Stimulated activated CD8-positive, alpha-beta memory T cell treated with anti-CD3 and anti-CD28 coated beads, Interleukin-4, amount 100 ng/mL, for 1 hour (primary cell): ENCODE measurements around the gene MAGEB18.

Experiments used
- DNase-seq, 2 donors: peaks; one replicate each; pipeline ENCODE4 v3.0.0-alpha.2; 2020; ENCODE audit warnings: low read depth in 2 of 2, low spot score in 1 of 2

The MAGEB18 gene

DNA sequence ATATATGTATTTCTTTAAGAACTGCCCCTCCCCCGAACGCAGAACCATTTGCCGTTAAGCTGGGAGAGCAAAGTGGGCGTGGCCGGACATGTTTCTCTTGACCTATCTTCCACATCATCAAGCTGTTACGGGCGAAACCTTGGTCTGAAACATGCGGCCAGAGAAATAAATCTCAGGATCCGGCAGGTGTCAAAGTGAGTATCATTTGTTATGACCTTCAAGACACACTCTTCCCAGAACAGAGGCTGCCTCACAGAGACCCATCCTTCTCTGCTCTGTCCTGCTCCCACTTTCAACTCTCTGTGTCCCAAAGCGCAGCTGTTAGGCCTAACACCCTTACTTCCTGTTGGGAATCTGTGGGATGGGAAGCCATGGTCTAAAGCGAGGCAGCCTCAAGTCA, at the start of gene MAGEB18:
Gene MAGEB18 (plus strand): TSS at position 70 of the 400 bp plus-strand sequence. CDS start 643 bp downstream, outside the sequence.
- DNase-seq = no peak

DNA sequence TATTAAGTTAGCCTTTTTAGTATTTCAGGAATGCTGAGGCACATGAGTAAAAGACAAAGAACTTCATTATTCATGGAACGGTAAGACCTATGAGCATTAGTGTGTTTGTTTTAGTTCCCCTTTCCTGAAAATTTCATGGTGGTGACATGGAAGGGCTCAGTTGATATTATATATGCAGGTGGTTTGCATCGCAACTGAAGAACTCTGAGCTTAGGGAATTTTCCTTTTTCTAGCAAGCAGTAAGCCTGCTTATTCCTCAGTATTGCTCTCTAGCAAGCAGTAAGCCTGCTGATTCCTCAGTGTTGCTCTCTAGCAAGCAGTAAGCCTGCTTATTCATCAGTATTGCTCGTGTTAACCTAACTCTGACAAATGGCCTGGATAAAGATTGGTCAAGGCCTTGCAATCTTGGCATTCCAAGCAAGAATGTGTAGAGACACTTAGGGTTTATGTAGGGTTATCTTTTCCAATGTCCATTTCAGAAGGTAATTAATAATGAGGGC, 37.7 kb upstream of the MAGEB18 start:
- no peak for DNase-seq

DNA sequence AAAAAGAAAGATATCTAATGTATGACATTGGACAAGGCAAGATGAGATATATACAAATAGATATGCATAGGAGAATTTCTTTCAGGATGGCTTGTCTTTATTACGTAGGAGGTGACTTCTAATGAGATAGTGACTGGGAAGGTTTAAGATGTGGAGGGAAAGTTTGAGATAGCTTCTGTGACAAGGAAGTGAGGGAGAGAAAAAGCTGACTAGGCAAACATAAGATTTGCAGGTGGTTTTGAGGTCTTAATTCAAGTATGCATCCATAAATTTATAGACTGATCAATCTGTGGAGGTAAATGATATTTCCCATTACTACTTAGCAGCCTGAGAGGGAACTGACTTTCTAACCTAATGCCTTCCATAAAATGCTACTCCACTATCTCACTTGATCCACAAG, 29.0 kb upstream of the MAGEB18 start:
- DNase-seq = no peak

DNA sequence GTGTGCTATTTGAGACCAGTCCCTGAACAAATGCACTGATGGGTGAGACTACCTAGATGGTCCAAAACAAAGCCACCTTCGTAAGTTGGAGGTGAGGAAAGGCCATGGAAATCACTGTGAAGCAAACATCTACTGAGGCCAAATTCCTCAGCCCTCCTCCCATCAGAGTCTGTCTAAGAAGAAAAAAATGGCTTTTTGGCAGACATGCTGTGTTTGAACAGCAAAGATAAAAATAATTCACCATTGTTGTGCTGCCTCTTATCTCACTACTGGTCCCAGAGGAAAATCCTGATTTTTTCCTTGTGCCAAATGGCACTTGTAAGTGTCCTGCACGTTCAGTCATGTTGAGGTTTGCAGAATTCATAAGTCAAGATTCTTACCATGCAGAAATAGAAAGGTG, 7.9 kb downstream of the MAGEB18 start:
- DNase-seq = no peak

DNA sequence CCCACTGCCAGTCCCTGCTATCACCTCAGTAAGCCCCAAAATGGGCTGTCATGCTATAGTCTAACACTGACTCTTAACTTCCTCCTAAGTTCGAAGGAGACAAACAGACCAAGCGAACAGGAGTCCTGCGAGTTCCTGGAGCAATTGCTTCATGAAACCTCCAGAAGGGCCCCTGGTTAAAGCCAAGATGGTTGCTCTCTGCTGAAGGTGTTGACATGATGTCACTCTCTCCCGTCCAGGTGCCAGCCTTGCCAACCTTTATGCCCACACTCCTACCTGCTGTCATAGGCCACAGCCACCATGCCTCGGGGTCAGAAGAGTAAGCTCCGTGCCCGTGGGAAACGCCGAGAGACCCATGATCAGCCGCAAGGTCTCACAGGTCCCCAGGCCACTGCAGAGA, 22.2 kb downstream of the MAGEB18 start, which contains the start of gene MAGEB6B:
Gene MAGEB6B (plus strand): TSS at position 301 of the 400 bp plus-strand sequence. CDS start 0 bp downstream, at position 301.
- DNase-seq = no peak
